ENCODE measurements around the gene PRR23C. TPM values are rescaled to one million over a fixed set of nuclear protein-coding genes. Genes with fewer than 3 reads are reported as not detected.

The PRR23C gene
- total and polyA plus RNA-seq, 2 experiments from 2014 or later, result not detected

- Histone ChIP-seq H3K4me3 (no peak overlapping the region), H3K27me3 (ENCODE audit: insufficient read depth) (no peaks in the 10 kb centered on the region), H3K36me3 (ENCODE audit: insufficient read depth) (no peaks in the 10 kb centered on the region), H3F3A (replicated peaks; ENCODE audit: low read depth) (no peaks in the 10 kb centered on the region), H3K27ac (ENCODE audit: low read depth) (no peak overlapping the region), H3K9me2 (ENCODE audit: insufficient read depth) (no peaks in the 10 kb centered on the region), H3K4me2 (no peak overlapping the region), H4K20me1 (replicated peaks; ENCODE audit: insufficient read depth) (no peaks in the 10 kb centered on the region), H3K79me2 (replicated peaks; ENCODE audit: insufficient read depth) (no peaks in the 10 kb centered on the region), H2AFZ (no peak overlapping the region), H3K4me1 (ENCODE audit: insufficient read depth) (no peaks in the 10 kb centered on the region)
- H3K36me3 Mint-ChIP-seq (ENCODE audit: low read depth), result no peaks in the 10 kb centered on the region; the same call in 2 of the 3 replicates
- H3K27me3 Mint-ChIP-seq (ENCODE audit: insufficient read depth, low read depth, poor library complexity), result peaks cover 2% of the 10 kb centered on the region
- DNase-seq (ENCODE audit: low spot score) (no peak), ATAC-seq (no peak)
- TF ChIP-seq POLR2AphosphoS5 (IDR thresholded peaks at IDR 0.05; ENCODE audit: low read depth) (no peak), NANOG (IDR thresholded peaks at IDR 0.05; ENCODE audit: borderline replicate concordance) (no peak), ZNF462 (CRISPR knock-in tag; IDR thresholded peaks at IDR 0.05) (no peak), ZNF114 (CRISPR knock-in tag; IDR thresholded peaks at IDR 0.05) (no peak), JUNB (IDR thresholded peaks at IDR 0.05; ENCODE audit: unreplicated experiment) (no peak), EZH2 (IDR thresholded peaks at IDR 0.05; ENCODE audit: low read depth, unreplicated experiment) (no peak), CREB1 (CRISPR knock-in tag; IDR thresholded peaks at IDR 0.05; ENCODE audit: low read depth) (no peak), STAT1 (IDR thresholded peaks at IDR 0.05; ENCODE audit: unreplicated experiment) (no peak), EZH2phosphoT487 (IDR thresholded peaks at IDR 0.05; ENCODE audit: unreplicated experiment) (no peak), ZNF331 (CRISPR knock-in tag; IDR thresholded peaks at IDR 0.05; ENCODE audit: low read depth) (no peak)
- TF ChIP-seq, protein P1, sequence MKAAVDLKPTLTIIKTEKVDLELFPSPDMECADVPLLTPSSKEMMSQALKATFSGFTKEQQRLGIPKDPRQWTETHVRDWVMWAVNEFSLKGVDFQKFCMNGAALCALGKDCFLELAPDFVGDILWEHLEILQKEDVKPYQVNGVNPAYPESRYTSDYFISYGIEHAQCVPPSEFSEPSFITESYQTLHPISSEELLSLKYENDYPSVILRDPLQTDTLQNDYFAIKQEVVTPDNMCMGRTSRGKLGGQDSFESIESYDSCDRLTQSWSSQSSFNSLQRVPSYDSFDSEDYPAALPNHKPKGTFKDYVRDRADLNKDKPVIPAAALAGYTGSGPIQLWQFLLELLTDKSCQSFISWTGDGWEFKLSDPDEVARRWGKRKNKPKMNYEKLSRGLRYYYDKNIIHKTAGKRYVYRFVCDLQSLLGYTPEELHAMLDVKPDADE (IDR thresholded peaks at IDR 0.05), result no peak
- TF ChIP-seq, protein P2, sequence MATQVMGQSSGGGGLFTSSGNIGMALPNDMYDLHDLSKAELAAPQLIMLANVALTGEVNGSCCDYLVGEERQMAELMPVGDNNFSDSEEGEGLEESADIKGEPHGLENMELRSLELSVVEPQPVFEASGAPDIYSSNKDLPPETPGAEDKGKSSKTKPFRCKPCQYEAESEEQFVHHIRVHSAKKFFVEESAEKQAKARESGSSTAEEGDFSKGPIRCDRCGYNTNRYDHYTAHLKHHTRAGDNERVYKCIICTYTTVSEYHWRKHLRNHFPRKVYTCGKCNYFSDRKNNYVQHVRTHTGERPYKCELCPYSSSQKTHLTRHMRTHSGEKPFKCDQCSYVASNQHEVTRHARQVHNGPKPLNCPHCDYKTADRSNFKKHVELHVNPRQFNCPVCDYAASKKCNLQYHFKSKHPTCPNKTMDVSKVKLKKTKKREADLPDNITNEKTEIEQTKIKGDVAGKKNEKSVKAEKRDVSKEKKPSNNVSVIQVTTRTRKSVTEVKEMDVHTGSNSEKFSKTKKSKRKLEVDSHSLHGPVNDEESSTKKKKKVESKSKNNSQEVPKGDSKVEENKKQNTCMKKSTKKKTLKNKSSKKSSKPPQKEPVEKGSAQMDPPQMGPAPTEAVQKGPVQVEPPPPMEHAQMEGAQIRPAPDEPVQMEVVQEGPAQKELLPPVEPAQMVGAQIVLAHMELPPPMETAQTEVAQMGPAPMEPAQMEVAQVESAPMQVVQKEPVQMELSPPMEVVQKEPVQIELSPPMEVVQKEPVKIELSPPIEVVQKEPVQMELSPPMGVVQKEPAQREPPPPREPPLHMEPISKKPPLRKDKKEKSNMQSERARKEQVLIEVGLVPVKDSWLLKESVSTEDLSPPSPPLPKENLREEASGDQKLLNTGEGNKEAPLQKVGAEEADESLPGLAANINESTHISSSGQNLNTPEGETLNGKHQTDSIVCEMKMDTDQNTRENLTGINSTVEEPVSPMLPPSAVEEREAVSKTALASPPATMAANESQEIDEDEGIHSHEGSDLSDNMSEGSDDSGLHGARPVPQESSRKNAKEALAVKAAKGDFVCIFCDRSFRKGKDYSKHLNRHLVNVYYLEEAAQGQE (IDR thresholded peaks at IDR 0.05; ENCODE audit: unreplicated experiment), result no peak
- TF ChIP-seq, protein P3, sequence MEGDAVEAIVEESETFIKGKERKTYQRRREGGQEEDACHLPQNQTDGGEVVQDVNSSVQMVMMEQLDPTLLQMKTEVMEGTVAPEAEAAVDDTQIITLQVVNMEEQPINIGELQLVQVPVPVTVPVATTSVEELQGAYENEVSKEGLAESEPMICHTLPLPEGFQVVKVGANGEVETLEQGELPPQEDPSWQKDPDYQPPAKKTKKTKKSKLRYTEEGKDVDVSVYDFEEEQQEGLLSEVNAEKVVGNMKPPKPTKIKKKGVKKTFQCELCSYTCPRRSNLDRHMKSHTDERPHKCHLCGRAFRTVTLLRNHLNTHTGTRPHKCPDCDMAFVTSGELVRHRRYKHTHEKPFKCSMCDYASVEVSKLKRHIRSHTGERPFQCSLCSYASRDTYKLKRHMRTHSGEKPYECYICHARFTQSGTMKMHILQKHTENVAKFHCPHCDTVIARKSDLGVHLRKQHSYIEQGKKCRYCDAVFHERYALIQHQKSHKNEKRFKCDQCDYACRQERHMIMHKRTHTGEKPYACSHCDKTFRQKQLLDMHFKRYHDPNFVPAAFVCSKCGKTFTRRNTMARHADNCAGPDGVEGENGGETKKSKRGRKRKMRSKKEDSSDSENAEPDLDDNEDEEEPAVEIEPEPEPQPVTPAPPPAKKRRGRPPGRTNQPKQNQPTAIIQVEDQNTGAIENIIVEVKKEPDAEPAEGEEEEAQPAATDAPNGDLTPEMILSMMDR (conservative IDR thresholded peaks at IDR 0.05; ENCODE audit: low read depth in 2 of 2), result no peak
- H3K4me3 Mint-ChIP-seq, result no peak overlapping the region
- no peak overlapping the region for H3K27ac Mint-ChIP-seq
- no peaks in the 10 kb centered on the region for H3K4me1 Mint-ChIP-seq
- peaks cover 16% of the 10 kb centered on the region for H3K9me3 Mint-ChIP-seq
Measured at GRCh38 chr3:139020036-139020867, 24.4 kb downstream of the PRR23C start.

All from GM23338 (cell line).